H1 (cell line): ENCODE measurements around the gene TTL. TPM values are rescaled to one million over a fixed set of nuclear protein-coding genes. Genes with fewer than 3 reads are reported as not detected.
A peak's percentile ranks its signal among the peaks of the same experiment; 100 is the strongest.

Experiments used
- CTCF ChIA-PET: fragments of 300-600 bp; sonication (Branson Sonifier 250); formaldehyde crosslinking; loops from one replicate; lab custom pipeline; 2021; ENCODE audit not compliant: partially characterized antibody; lab: Charles Lee
- POLR2A ChIA-PET: fragments of 300-600 bp; sonication (Branson Sonifier 250); formaldehyde crosslinking; loops from one replicate; lab custom pipeline; 2021; ENCODE audit warnings: inconsistent platforms; ENCODE audit not compliant: partially characterized antibody; lab: Charles Lee
- DNase-seq, 2 experiments: peaks; one replicate each; pipeline versions ENCODE4 v3.0.0 to v3.0.0-alpha.2; 2010 to 2022; ENCODE audit warnings: low spot score in 2 of 2, low read depth in 1 of 2, mixed read lengths in 1 of 2
- FAIRE-seq: peaks from 2 replicates; lab custom pipeline; 2011; peaks lifted over from hg19 to GRCh38; lab: Jason Lieb, UNC
- H2AFZ ChIP-seq: 2 replicates; pipeline ENCODE4 v1.8.1; 2012; ENCODE audit warnings: low read length, inconsistent platforms
- H2AK5ac ChIP-seq: 2 replicates; pipeline ENCODE4 v1.6.1; 2013; ENCODE audit warnings: low read depth, low read length
- H2BK120ac ChIP-seq: replicated peaks from 2 replicates; pipeline ENCODE3; 2013; ENCODE audit warnings: low read depth, low read length, inconsistent platforms
- H2BK12ac ChIP-seq: 2 replicates; pipeline ENCODE4 v1.6.1; 2013; ENCODE audit warnings: low read depth, low read length
- H2BK15ac ChIP-seq: 2 replicates; pipeline ENCODE4 v1.6.1; 2013; ENCODE audit warnings: low read length
- H2BK20ac ChIP-seq: 2 replicates; pipeline ENCODE4 v1.6.1; 2013; ENCODE audit warnings: low read length
- H2BK5ac ChIP-seq: 2 replicates; pipeline ENCODE4 v1.6.1; 2013; ENCODE audit warnings: low read depth, low read length
- H3K14ac ChIP-seq: 2 replicates; pipeline ENCODE4 v1.6.1; 2013; ENCODE audit warnings: inconsistent platforms; ENCODE audit not compliant: insufficient read length
- H3K18ac ChIP-seq: 2 replicates; pipeline ENCODE4 v1.6.1; 2013; ENCODE audit warnings: low read length; ENCODE audit errors: extremely low read depth
- H3K23ac ChIP-seq: 2 replicates; pipeline ENCODE4 v1.6.1; 2013; ENCODE audit warnings: inconsistent platforms; ENCODE audit not compliant: insufficient read length
- H3K23me2 ChIP-seq: 2 replicates; pipeline ENCODE4 v1.6.1; 2013; ENCODE audit warnings: low read depth, low read length
- H3K27ac ChIP-seq: 2 replicates; pipeline ENCODE4 v1.6.1; 2011; ENCODE audit warnings: low read depth, low read length, inconsistent platforms
- H3K27me3 ChIP-seq, 4 experiments: replicated peaks in 1 of 4; 1 replicate in 1 of 4; 2 replicates in 3 of 4; pipeline versions ENCODE4 v1.6.1 to v1.8.1; 2011 to 2013; ENCODE audit warnings: low read length in 3 of 4, mild to moderate bottlenecking in 3 of 4, inconsistent platforms in 2 of 4, mixed read lengths in 2 of 4, moderate library complexity in 1 of 4; ENCODE audit not compliant: control insufficient read depth in 3 of 4, insufficient read depth in 3 of 4; ENCODE audit errors: extremely low read depth in 1 of 4
- H3K36me3 ChIP-seq, 4 experiments: 2 replicates each; pipeline versions ENCODE4 v1.6.1 to v1.8.1; 2011 to 2013; ENCODE audit warnings: mild to moderate bottlenecking in 4 of 4, low read length in 3 of 4, moderate library complexity in 2 of 4, control low read depth in 1 of 4, inconsistent platforms in 1 of 4; ENCODE audit not compliant: insufficient read depth in 4 of 4, control insufficient read depth in 2 of 4
- H3K4ac ChIP-seq: replicated peaks from 2 replicates; pipeline ENCODE3; 2013; ENCODE audit warnings: low read length, low read depth, mixed read lengths, inconsistent platforms; ENCODE audit not compliant: insufficient read length
- H3K4me1 ChIP-seq, 4 experiments: replicated peaks in 1 of 4; 1 replicate in 1 of 4; 2 replicates in 3 of 4; pipeline versions ENCODE4 v1.6.1 to v1.8.1; 2011 to 2013; ENCODE audit warnings: low read length in 3 of 4, inconsistent platforms in 2 of 4, mixed read lengths in 1 of 4; ENCODE audit not compliant: insufficient read depth in 4 of 4, control insufficient read depth in 3 of 4
- H3K4me2 ChIP-seq, 2 experiments: 2 replicates each; pipeline versions ENCODE4 v1.6.1 to v1.8.1; 2011 to 2013; ENCODE audit warnings: low read depth in 2 of 2, low read length in 2 of 2, control low read depth in 1 of 2, inconsistent platforms in 1 of 2, mild to moderate bottlenecking in 1 of 2; ENCODE audit not compliant: insufficient read depth in 1 of 2
- H3K4me3 ChIP-seq, 4 experiments: fragments of 200-600, 300-600 bp in 1 of 4; sonication (generic), shearing (Covaris generic), sonication (Bioruptor Twin) in 1 of 4; 2 replicates each; pipeline versions ENCODE4 v1.5.1 to v1.8.1; 2011 to 2016; ENCODE audit warnings: low read length in 4 of 4, low read depth in 3 of 4, control low read depth in 2 of 4, inconsistent platforms in 2 of 4, mild to moderate bottlenecking in 2 of 4, mixed read lengths in 1 of 4, moderate library complexity in 1 of 4; ENCODE audit not compliant: insufficient read depth in 2 of 4; ENCODE audit errors: extremely low read depth in 1 of 4
- H3K56ac ChIP-seq: replicated peaks from 2 replicates; pipeline ENCODE3; 2013; ENCODE audit warnings: low read depth, mild to moderate bottlenecking, mixed read lengths, low read length, inconsistent platforms; ENCODE audit not compliant: insufficient read length
- H3K79me1 ChIP-seq: 2 replicates; pipeline ENCODE4 v1.6.1; 2013; ENCODE audit warnings: low read depth, low read length, control low read depth
- H3K79me2 ChIP-seq, 2 experiments: 2 replicates each; pipeline versions ENCODE4 v1.6.1 to v1.8.1; 2012 to 2013; ENCODE audit warnings: low read length in 2 of 2, mild to moderate bottlenecking in 2 of 2, inconsistent platforms in 1 of 2; ENCODE audit not compliant: insufficient read depth in 2 of 2, control insufficient read depth in 1 of 2
- H3K9ac ChIP-seq, 4 experiments: replicated peaks in 1 of 4; 1 replicate in 1 of 4; 2 replicates in 3 of 4; pipeline versions ENCODE4 v1.6.1 to v1.8.1; 2011 to 2013; ENCODE audit warnings: low read depth in 3 of 4, low read length in 3 of 4, control low read depth in 2 of 4, mild to moderate bottlenecking in 2 of 4, moderate library complexity in 2 of 4, inconsistent platforms in 1 of 4; ENCODE audit errors: extremely low read depth in 1 of 4
- H3K9me3 ChIP-seq, 2 experiments: 2 replicates each; pipeline versions ENCODE4 v1.6.1 to v1.8.1; 2012 to 2013; ENCODE audit warnings: mild to moderate bottlenecking in 2 of 2, moderate library complexity in 2 of 2, control low read depth in 1 of 2, inconsistent platforms in 1 of 2, low read depth in 1 of 2, low read length in 1 of 2, mixed read lengths in 1 of 2; ENCODE audit not compliant: insufficient read depth in 2 of 2
- H4K20me1 ChIP-seq, 2 experiments: replicated peaks in 1 of 2; 2 replicates each; pipeline versions ENCODE3 to v1.8.1; 2011 to 2013; ENCODE audit warnings: inconsistent platforms in 2 of 2, low read length in 2 of 2, mild to moderate bottlenecking in 1 of 2; ENCODE audit not compliant: insufficient read depth in 2 of 2, control insufficient read depth in 1 of 2
- H4K5ac ChIP-seq: 2 replicates; pipeline ENCODE4 v1.6.1; 2013; ENCODE audit warnings: low read length, low read depth, mixed read lengths, inconsistent platforms; ENCODE audit not compliant: insufficient read length
- H4K8ac ChIP-seq: 2 replicates; pipeline ENCODE4 v1.8.0; 2013; ENCODE audit warnings: mild to moderate bottlenecking, moderate library complexity, low read length, inconsistent platforms; ENCODE audit not compliant: insufficient read depth; ENCODE audit errors: extremely low read depth
- H4K91ac ChIP-seq: replicated peaks from 2 replicates; pipeline ENCODE3; 2013; ENCODE audit warnings: low read length, mixed read lengths, inconsistent platforms; ENCODE audit not compliant: insufficient read length
- CBX5 ChIP-seq: fragments of 300-800, 300-1000 bp; sonication (generic); IDR thresholded peaks from 2 replicates; pipeline ENCODE4 v1.7.1; 2016; ENCODE audit warnings: antibody characterized with exemption, low read length, low read depth
- HDAC2 ChIP-seq, 2 experiments: fragments of 300-600 bp in 1 of 2; sonication (generic) in 1 of 2; IDR thresholded peaks; 2 replicates each; pipeline ENCODE4 v1.6.1; 2011 to 2012; ENCODE audit warnings: low read depth in 2 of 2, low read length in 2 of 2, mild to moderate bottlenecking in 2 of 2, moderate library complexity in 2 of 2, borderline replicate concordance in 1 of 2, inconsistent platforms in 1 of 2
- JUND ChIP-seq: IDR thresholded peaks from 2 replicates; pipeline ENCODE4 v1.6.1; 2011; ENCODE audit warnings: mild to moderate bottlenecking, improper control_type of control experiment, low read length
- RAD21 ChIP-seq, 2 experiments: IDR thresholded peaks in 1 of 2; conservative IDR thresholded peaks in 1 of 2; 2 replicates each; pipeline ENCODE4 v1.6.1; 2011; ENCODE audit warnings: low read depth in 2 of 2, low read length in 2 of 2, improper control_type of control experiment in 1 of 2, inconsistent platforms in 1 of 2, mild to moderate bottlenecking in 1 of 2, moderate library complexity in 1 of 2
- SIN3A ChIP-seq, 2 experiments: IDR thresholded peaks in 1 of 2; conservative IDR thresholded peaks in 1 of 2; 2 replicates each; pipeline ENCODE4 v1.6.1; 2011 to 2012; ENCODE audit warnings: low read length in 2 of 2, improper control_type of control experiment in 1 of 2, low read depth in 1 of 2, mild to moderate bottlenecking in 1 of 2
- TBP ChIP-seq: IDR thresholded peaks from 2 replicates; pipeline ENCODE4 v1.6.1; 2011; ENCODE audit warnings: low read depth, low read length, improper control_type of control experiment
- USF2 ChIP-seq: IDR thresholded peaks from 2 replicates; pipeline ENCODE4 v1.6.1; 2011; ENCODE audit warnings: low read length, improper control_type of control experiment
- WGBS, 2 experiments: shearing (Covaris generic) in 1 of 2; methylation state at CpG; one replicate each; pipeline versions ENCODE4 v1.1.6 to v1.1.7; 2013 to 2015; ENCODE audit warnings: low lambda C conversion rate in 2 of 2, mixed read lengths in 2 of 2, inconsistent platforms in 1 of 2, low coverage in 1 of 2, missing lambda C conversion rate in 1 of 2; ENCODE audit not compliant: insufficient replicate concordance in 2 of 2, insufficient coverage in 1 of 2, insufficient read length in 1 of 2; ENCODE audit errors: extremely low coverage in 1 of 2, missing lambda C conversion rate in 1 of 2; 5-methylcytosine and 5-hydroxymethylcytosine counted together
- polyA plus RNA-seq, 7 experiments: library from polyadenylated mRNA; depleted of rRNA in 3 of 7; stranded (reverse) in 5 of 7; unstranded in 2 of 7; fragments of >200 nt in 5 of 7; fragments of 200-250 nt in 2 of 7; gene quantifications; 1 replicate in 5 of 7; 2 replicates in 1 of 7; 4 replicates in 1 of 7; pipeline versions ENCODE4 v1.2.1 to v1.2.3, GENCODE V29; 2011 to 2013; ENCODE audit warnings: missing spikeins in 2 of 7, mixed read lengths in 2 of 7
- total RNA-seq: library from RNA; stranded (reverse); fragmentation: NEBNext Ultra II Directional; extraction: Animal tissue kit (Norgen Biotek cat#: 25700); gene quantifications from 2 replicates; pipeline ENCODE4 v1.2.1, GENCODE V29; 2021
- TF ChIP-seq, protein P1 (sequence below): IDR thresholded peaks from 2 replicates; pipeline ENCODE4 v1.6.1; 2011; ENCODE audit warnings: low read depth, mild to moderate bottlenecking, low read length; ENCODE audit not compliant: insufficient read depth

TTL gene
- total and polyA plus RNA-seq, 2 of the 8 experiments (the other 6 are each of a cell fraction or from before 2014, with no cell fraction given) = 17.5 to 57.1 TPM

DNA sequence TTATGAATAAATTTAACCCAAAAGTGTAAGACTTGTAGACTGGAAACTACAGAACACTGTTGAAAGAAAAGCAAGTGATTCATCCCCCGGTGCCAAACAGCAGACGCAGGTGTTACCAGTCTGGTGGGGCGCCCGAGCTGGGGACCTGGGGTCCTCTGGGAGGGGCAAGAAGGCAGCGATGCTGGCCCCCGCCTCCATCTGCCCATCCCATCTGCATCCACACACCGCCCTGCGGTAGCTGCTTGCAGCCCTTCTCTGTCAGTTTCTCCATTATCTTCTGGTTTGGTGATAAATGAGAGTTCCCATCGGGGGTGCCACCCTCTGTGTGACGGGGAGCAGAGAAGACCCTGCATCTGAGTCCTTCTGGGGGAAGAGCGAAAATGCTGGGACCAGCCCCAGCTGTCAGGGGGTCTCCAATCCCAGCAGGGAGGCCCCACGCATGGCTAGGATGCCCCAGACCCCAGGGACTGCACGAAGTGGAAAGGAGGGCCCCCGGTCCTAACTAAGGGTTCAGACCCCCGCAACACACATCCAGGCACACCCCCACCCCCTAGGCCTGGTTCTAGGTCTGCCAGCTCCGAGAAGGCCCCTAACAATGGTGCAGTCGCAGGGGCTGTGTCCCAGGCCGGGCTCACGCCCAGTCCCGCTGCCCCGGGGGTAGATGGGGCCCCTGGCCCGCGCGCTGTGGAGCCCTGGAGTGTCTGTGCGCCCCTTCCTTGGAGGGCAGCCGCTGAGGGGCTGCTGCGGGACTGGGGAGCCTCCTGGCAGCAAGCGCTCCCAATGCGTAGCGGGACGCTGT, 47.8 kb upstream of the TTL start:
- Histone ChIP-seq H3K18ac (no peak overlapping the region), H3K9ac (no peak overlapping the region), H3K56ac (no peak overlapping the region), H4K20me1 (no peaks in the 10 kb centered on the region), H2BK5ac (no peak overlapping the region), H2BK20ac (no peak overlapping the region), H3K23me2 (no peaks in the 10 kb centered on the region; the same call in 1 of the 2 replicates), H4K91ac (no peak overlapping the region), H2AK5ac (no peak overlapping the region), H2BK12ac (no peak overlapping the region), H3K4me1 (no peaks in the 10 kb centered on the region), H3K4ac (no peak overlapping the region), H2BK15ac (no peak overlapping the region), H4K8ac (no peak overlapping the region), H3K14ac (no peak overlapping the region), H3K79me2 (no peaks in the 10 kb centered on the region), H4K5ac (no peak overlapping the region), H2AFZ (no peak overlapping the region), H3K4me2 (no peak overlapping the region), H3K23ac (no peak overlapping the region), H3K9me3 (no peaks in the 10 kb centered on the region), H3K79me1 (no peaks in the 10 kb centered on the region), H3K27ac (no peak overlapping the region), H3K4me3 (no peak overlapping the region), H2BK120ac (no peak overlapping the region), H3K36me3 (no peaks in the 10 kb centered on the region), H3K27me3 (no peaks in the 10 kb centered on the region)
- CTCF ChIA-PET = interaction anchor here (0.6 to 2.3 kb wide), 5 partner anchors 59 to 317 kb away, joined by 3 to 7 read pairs (median 3); no protein-coding TSS in a partner anchor
- peak in 1 of 2 experiments; percentile 49 for DNase-seq
- TF ChIP-seq JUND (no peak), RAD21 (IDR thresholded peaks at IDR 0.05 in 1 of 2, conservative IDR thresholded peaks at IDR 0.05 in 1 of 2; ENCODE audit: low read depth in 2 of 2, low read length in 2 of 2) (no peak), CBX5 (no peak), SIN3A (conservative IDR thresholded peaks at IDR 0.05 in 1 of 2, IDR thresholded peaks at IDR 0.05 in 1 of 2; ENCODE audit: low read depth in 1 of 2, low read length in 2 of 2) (no peak), TBP (no peak), USF2 (no peak), HDAC2 (IDR thresholded peaks at IDR 0.05; ENCODE audit: borderline replicate concordance in 1 of 2, low read depth in 2 of 2, low read length in 2 of 2) (no peak)
- TF ChIP-seq, protein P1, sequence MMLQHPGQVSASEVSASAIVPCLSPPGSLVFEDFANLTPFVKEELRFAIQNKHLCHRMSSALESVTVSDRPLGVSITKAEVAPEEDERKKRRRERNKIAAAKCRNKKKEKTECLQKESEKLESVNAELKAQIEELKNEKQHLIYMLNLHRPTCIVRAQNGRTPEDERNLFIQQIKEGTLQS = no peak
- FAIRE-seq = no peak
- 89% methylated on average over 31 of the region's 31 CpGs; no CpG with 5 or more reads in 1 of the 2 experiments for WGBS, 2 experiments
- POLR2A ChIA-PET = interaction anchor here (0.6 to 1.4 kb wide), 2 partner anchors 174 to 220 kb away, joined by 3 to 4 read pairs; no protein-coding TSS in a partner anchor
